Trophoblast cell (in vitro differentiated cells and primary cell): ENCODE data around the gene FLT3.
"Not testable (repeated sequence)": the region's sequence is repeated elsewhere in the genome, so short reads cannot be mapped to it uniquely, and the experiment has no call there.

ENCODE experiments used
- DNase-seq, 2 donors: peaks; one replicate each; pipeline ENCODE4 v3.0.0-alpha.2; 2016
- H2AFZ ChIP-seq: 2 replicates; pipeline ENCODE4 v1.6.1; 2013; ENCODE audit warnings: low read length, moderate library complexity, mild to moderate bottlenecking; ENCODE audit not compliant: insufficient read depth, poor library complexity
- H2AK5ac ChIP-seq: 2 replicates; pipeline ENCODE4 v1.6.1; 2013; ENCODE audit warnings: mild to moderate bottlenecking, low read length
- H2BK120ac ChIP-seq: 2 replicates; pipeline ENCODE4 v1.6.1; 2013; ENCODE audit warnings: low read length, mild to moderate bottlenecking, moderate library complexity; ENCODE audit not compliant: insufficient read depth, poor library complexity
- H2BK12ac ChIP-seq: 2 replicates; pipeline ENCODE4 v1.6.1; 2013; ENCODE audit warnings: mild to moderate bottlenecking, low read length, moderate library complexity
- H2BK5ac ChIP-seq: 2 replicates; pipeline ENCODE4 v1.6.1; 2013; ENCODE audit warnings: low read length, low read depth, moderate library complexity, mild to moderate bottlenecking; ENCODE audit not compliant: poor library complexity
- H3K14ac ChIP-seq: 2 replicates; pipeline ENCODE4 v1.6.1; 2013; ENCODE audit warnings: mild to moderate bottlenecking, low read length
- H3K18ac ChIP-seq: 2 replicates; pipeline ENCODE4 v1.6.1; 2013; ENCODE audit warnings: mild to moderate bottlenecking, low read length
- H3K23ac ChIP-seq: 2 replicates; pipeline ENCODE4 v1.6.1; 2013; ENCODE audit warnings: low read length
- H3K27ac ChIP-seq: 2 replicates; pipeline ENCODE4 v1.5.1; 2013; ENCODE audit warnings: low read depth, mild to moderate bottlenecking, inconsistent platforms, low read length, moderate library complexity
- H3K27me3 ChIP-seq: 2 replicates; pipeline ENCODE4 v1.6.1; 2013; ENCODE audit warnings: inconsistent platforms, mild to moderate bottlenecking, low read length, moderate library complexity; ENCODE audit not compliant: insufficient read depth
- H3K36me3 ChIP-seq, 2 experiments: 1 replicate in 1 of 2; 2 replicates in 1 of 2; pipeline ENCODE4 v1.6.1; 2013; ENCODE audit warnings: low read length in 2 of 2, mild to moderate bottlenecking in 2 of 2, moderate library complexity in 1 of 2; ENCODE audit not compliant: insufficient read depth in 2 of 2, control insufficient read depth in 1 of 2
- H3K4ac ChIP-seq: 2 replicates; pipeline ENCODE4 v1.6.1; 2013; ENCODE audit warnings: low read depth, mild to moderate bottlenecking, low read length, moderate library complexity
- H3K4me1 ChIP-seq, 2 experiments: 1 replicate in 1 of 2; 2 replicates in 1 of 2; pipeline ENCODE4 v1.6.1; 2013; ENCODE audit warnings: low read length in 2 of 2, mild to moderate bottlenecking in 2 of 2, moderate library complexity in 1 of 2; ENCODE audit not compliant: insufficient read depth in 2 of 2, control insufficient read depth in 1 of 2
- H3K4me2 ChIP-seq: 2 replicates; pipeline ENCODE4 v1.6.1; 2013; ENCODE audit warnings: inconsistent platforms, mild to moderate bottlenecking, low read length, moderate library complexity
- H3K4me3 ChIP-seq: 2 replicates; pipeline ENCODE4 v1.5.1; 2013; ENCODE audit warnings: mild to moderate bottlenecking, low read depth, low read length, inconsistent platforms
- H3K79me1 ChIP-seq: one replicate; pipeline ENCODE4 v1.6.1; 2013; ENCODE audit warnings: low read length
- H3K79me2 ChIP-seq: 2 replicates; pipeline ENCODE4 v1.6.1; 2013; ENCODE audit warnings: low read length, mild to moderate bottlenecking; ENCODE audit not compliant: control insufficient read depth, insufficient read depth, poor library complexity
- H3K9ac ChIP-seq: 2 replicates; pipeline ENCODE4 v1.6.1; 2013; ENCODE audit warnings: mild to moderate bottlenecking, low read length
- H3K9me3 ChIP-seq: 2 replicates; pipeline ENCODE4 v1.6.1; 2013; ENCODE audit warnings: low read depth, mild to moderate bottlenecking, control low read depth, inconsistent platforms, low read length; ENCODE audit not compliant: insufficient read depth
- H4K12ac ChIP-seq: 2 replicates; pipeline ENCODE4 v1.6.1; 2013; ENCODE audit warnings: low read depth, mild to moderate bottlenecking, low read length, moderate library complexity
- H4K8ac ChIP-seq: 2 replicates; pipeline ENCODE4 v1.6.1; 2013; ENCODE audit warnings: low read depth, mild to moderate bottlenecking, low read length, moderate library complexity
- H4K91ac ChIP-seq: one replicate; pipeline ENCODE4 v1.6.1; 2013; ENCODE audit warnings: low read depth, mild to moderate bottlenecking, low read length, moderate library complexity
- WGBS: extraction: QIAGEN DNeasy Blood & Tissue Kit; methylation state at CpG from one replicate; pipeline ENCODE4 v1.1.7; 2013; ENCODE audit warnings: missing lambda C conversion rate; ENCODE audit not compliant: insufficient read length, insufficient coverage; ENCODE audit errors: extremely low coverage; 5-methylcytosine and 5-hydroxymethylcytosine counted together

Gene FLT3

GRCh38 chr13:28032438-28032837 lies 67.9 kb downstream of the FLT3 start:
- H3K23ac ChIP-seq, DNase-seq, H2AK5ac ChIP-seq, H2BK120ac ChIP-seq, H3K27me3 ChIP-seq, H2BK12ac ChIP-seq, H3K36me3 ChIP-seq, H2BK5ac ChIP-seq, H3K18ac ChIP-seq, H3K4me3 ChIP-seq, H3K79me2 ChIP-seq, H3K4me2 ChIP-seq, H3K27ac ChIP-seq, H3K14ac ChIP-seq, H4K12ac ChIP-seq, H3K4ac ChIP-seq, H3K4me1 ChIP-seq, H3K9me3 ChIP-seq, H3K79me1 ChIP-seq, H4K91ac ChIP-seq, H2AFZ ChIP-seq, H3K9ac ChIP-seq, H4K8ac ChIP-seq: not testable (repeated sequence)
- no CpG with 5 or more reads among the region's 1 CpG for WGBS

- no peak overlapping the region for H2AK5ac ChIP-seq
- H3K4me3 ChIP-seq = no peak overlapping the region
- no peak overlapping the region for H3K23ac ChIP-seq
- no peak overlapping the region for H3K14ac ChIP-seq
- no peak overlapping the region for H3K4me2 ChIP-seq
- H2BK5ac ChIP-seq = no peak overlapping the region
- no peak overlapping the region for H4K12ac ChIP-seq
- no peaks in the 10 kb centered on the region for H3K4me1 ChIP-seq
- H3K27me3 ChIP-seq = no peaks in the 10 kb centered on the region
- WGBS = no CpG with 5 or more reads among the region's 5 CpGs
- H3K79me1 ChIP-seq = no peaks in the 10 kb centered on the region
- H3K79me2 ChIP-seq = no peaks in the 10 kb centered on the region
- H3K27ac ChIP-seq = no peak overlapping the region
- no peak overlapping the region for H2AFZ ChIP-seq
- H3K36me3 ChIP-seq = no peaks in the 10 kb centered on the region
- no peak for DNase-seq
- H4K91ac ChIP-seq = no peak overlapping the region
- H4K8ac ChIP-seq = no peak overlapping the region
- H3K9ac ChIP-seq = no peak overlapping the region
- no peak overlapping the region for H2BK120ac ChIP-seq
- H3K18ac ChIP-seq = no peak overlapping the region
- no peaks in the 10 kb centered on the region for H3K9me3 ChIP-seq
- H2BK12ac ChIP-seq = no peak overlapping the region
- no peak overlapping the region for H3K4ac ChIP-seq
These were observed 68.5 kb downstream of the FLT3 start for GRCh38 chr13:28031896-28032288.

GRCh38 chr13:28031220-28031895 lies 69.0 kb downstream of the FLT3 start:
- H3K4ac ChIP-seq = no peak overlapping the region
- H3K14ac ChIP-seq = no peak overlapping the region
- H3K23ac ChIP-seq = no peak overlapping the region
- no peak overlapping the region for H2BK12ac ChIP-seq
- H2AK5ac ChIP-seq = no peak overlapping the region
- H3K79me1 ChIP-seq = no peaks in the 10 kb centered on the region
- no peak overlapping the region for H3K9ac ChIP-seq
- H3K9me3 ChIP-seq = no peaks in the 10 kb centered on the region
- no peak overlapping the region for H3K18ac ChIP-seq
- H2BK5ac ChIP-seq = no peak overlapping the region
- no peak overlapping the region for H3K27ac ChIP-seq
- no peak for DNase-seq
- no peak overlapping the region for H2BK120ac ChIP-seq
- H4K12ac ChIP-seq = no peak overlapping the region
- H3K4me1 ChIP-seq = no peaks in the 10 kb centered on the region
- no peak overlapping the region for H4K8ac ChIP-seq
- no peak overlapping the region for H2AFZ ChIP-seq
- no peak overlapping the region for H3K4me3 ChIP-seq
- no peaks in the 10 kb centered on the region for H3K79me2 ChIP-seq
- H3K36me3 ChIP-seq = no peaks in the 10 kb centered on the region
- no CpG with 5 or more reads among the region's 10 CpGs for WGBS
- no peak overlapping the region for H4K91ac ChIP-seq
- H3K27me3 ChIP-seq = no peaks in the 10 kb centered on the region
- H3K4me2 ChIP-seq = no peak overlapping the region

- no peak overlapping the region for H2BK12ac ChIP-seq
- H3K79me2 ChIP-seq = no peaks in the 10 kb centered on the region
- H2BK120ac ChIP-seq = no peak overlapping the region
- H3K4me2 ChIP-seq = no peak overlapping the region
- H4K8ac ChIP-seq = no peak overlapping the region
- no peak for DNase-seq
- no peak overlapping the region for H3K9ac ChIP-seq
- H3K27ac ChIP-seq = no peak overlapping the region
- H3K4me3 ChIP-seq = no peak overlapping the region
- H2BK5ac ChIP-seq = no peak overlapping the region
- no peak overlapping the region for H3K14ac ChIP-seq
- no CpG with 5 or more reads among the region's 8 CpGs for WGBS
- H4K91ac ChIP-seq = no peak overlapping the region
- no peak overlapping the region for H3K18ac ChIP-seq
- H2AK5ac ChIP-seq = no peak overlapping the region
- no peak overlapping the region for H3K23ac ChIP-seq
- no peak overlapping the region for H4K12ac ChIP-seq
- H3K36me3 ChIP-seq = no peaks in the 10 kb centered on the region
- no peaks in the 10 kb centered on the region for H3K27me3 ChIP-seq
- no peak overlapping the region for H3K4ac ChIP-seq
- H3K4me1 ChIP-seq = peaks cover 2% of the 10 kb centered on the region in 2 experiments
- H3K79me1 ChIP-seq = no peaks in the 10 kb centered on the region
- no peak overlapping the region for H2AFZ ChIP-seq
- no peaks in the 10 kb centered on the region for H3K9me3 ChIP-seq
These were observed 72.6 kb downstream of the FLT3 start for GRCh38 chr13:28027607-28028364.
